Fibroblast of mammary gland (primary cell): ENCODE measurements around the gene PIP5K1C.
A peak's percentile ranks its signal among the peaks of the same experiment; 100 is the strongest.

Experiments
- DNase-seq: peaks from one replicate; pipeline ENCODE4 v3.0.0-alpha.2; 2010; ENCODE audit warnings: low read depth
- H3K4me3 ChIP-seq: 2 replicates; pipeline ENCODE4 v1.5.1; 2011; ENCODE audit warnings: low read depth, mild to moderate bottlenecking, low read length, moderate library complexity; ENCODE audit not compliant: control insufficient read depth
- CTCF ChIP-seq: conservative IDR thresholded peaks from 2 replicates; pipeline ENCODE4 v1.5.1; 2011; ENCODE audit warnings: low read depth, low read length, inconsistent platforms; ENCODE audit not compliant: control insufficient read depth, insufficient read depth

PIP5K1C gene

GRCh38 chr19:3687774-3688706 lies 12.2 kb downstream of the PIP5K1C start:
- TF ChIP-seq CTCF: no peak
- no peak overlapping the region for H3K4me3 ChIP-seq
- no peak for DNase-seq

GRCh38 chr19:3687393-3687773 lies 12.9 kb downstream of the PIP5K1C start:
- no peak for TF ChIP-seq CTCF
- H3K4me3 ChIP-seq: no peak overlapping the region

GRCh38 chr19:3684817-3685410 lies 15.4 kb downstream of the PIP5K1C start:
- TF ChIP-seq CTCF: no peak
- H3K4me3 ChIP-seq: no peak overlapping the region
- no peak for DNase-seq

More at GRCh38 chr19:3687393-3687773, 12.9 kb downstream of the PIP5K1C start:
- DNase-seq: no peak

GRCh38 chr19:3684054-3684816 lies 16.0 kb downstream of the PIP5K1C start:
- no peak for TF ChIP-seq CTCF
- H3K4me3 ChIP-seq: no peak overlapping the region
- peak; percentile 62 for DNase-seq

- TF ChIP-seq CTCF: no peak
- peak; percentile 54 for DNase-seq
- no peak overlapping the region for H3K4me3 ChIP-seq
Measured at GRCh38 chr19:3683405-3684053, 16.7 kb downstream of the PIP5K1C start.

- no peak for TF ChIP-seq CTCF
- no peak overlapping the region for H3K4me3 ChIP-seq
- DNase-seq: peak; percentile 78
Measured at GRCh38 chr19:3682741-3683404, 17.4 kb downstream of the PIP5K1C start.
